DLD1 (cell line): ENCODE measurements around the gene RASAL2.
"Not testable (repeated sequence)": the region's sequence is repeated elsewhere in the genome, so short reads cannot be mapped to it uniquely, and the experiment has no call there.

Source experiments
- in situ Hi-C: cut with HindIII; loops from 2 replicates; pipeline ENCODE4 v1.10.0; 2017; ENCODE audit warnings: low sequenced_read_pairs

The RASAL2 gene

GRCh38 chr1:178273707-178274410, 180.0 kb downstream of the RASAL2 start:
- in situ Hi-C loops = no loop called here

GRCh38 chr1:178275049-178275448, 181.1 kb downstream of the RASAL2 start:
- in situ Hi-C loops = no loop called here

GRCh38 chr1:178275553-178275952, 181.6 kb downstream of the RASAL2 start:
- in situ Hi-C loops = no loop called here

- in situ Hi-C loops = no loop called here
Measured at GRCh38 chr1:178277793-178278530, 184.1 kb downstream of the RASAL2 start.

- in situ Hi-C loops = no loop called here
Measured at GRCh38 chr1:178278916-178279686, 185.2 kb downstream of the RASAL2 start.

- in situ Hi-C loops = no loop called here
Measured at GRCh38 chr1:178282949-178283367, 189.1 kb downstream of the RASAL2 start.

- in situ Hi-C loops = no loop called here
Measured at GRCh38 chr1:178283409-178283808, 189.5 kb downstream of the RASAL2 start.

- in situ Hi-C loops = no loop called here
Measured at GRCh38 chr1:178284058-178284457, 190.2 kb downstream of the RASAL2 start.

GRCh38 chr1:178291166-178291565, 197.3 kb downstream of the RASAL2 start:
- in situ Hi-C loops = no loop called here

- in situ Hi-C loops = no loop called here
Measured at GRCh38 chr1:178294654-178295053, 200.8 kb downstream of the RASAL2 start.

GRCh38 chr1:178300352-178300699, 206.4 kb downstream of the RASAL2 start:
- in situ Hi-C loops = no loop called here

- in situ Hi-C loops = no loop called here
Measured at GRCh38 chr1:178301141-178301540, 207.2 kb downstream of the RASAL2 start.

GRCh38 chr1:178307264-178307663, 213.4 kb downstream of the RASAL2 start:
- in situ Hi-C loops = no loop called here

GRCh38 chr1:178308438-178308837, 214.5 kb downstream of the RASAL2 start:
- in situ Hi-C loops = no loop called here

GRCh38 chr1:178310685-178311105, 216.8 kb downstream of the RASAL2 start:
- in situ Hi-C loops = no loop called here

GRCh38 chr1:178311164-178311563, 217.3 kb downstream of the RASAL2 start:
- in situ Hi-C loops = no loop called here

- in situ Hi-C loops = not testable (repeated sequence)
Measured at GRCh38 chr1:178320280-178320982, 226.5 kb downstream of the RASAL2 start.

- in situ Hi-C loops = no loop called here
Measured at GRCh38 chr1:178323067-178323466, 229.2 kb downstream of the RASAL2 start.

- in situ Hi-C loops = no loop called here
Measured at GRCh38 chr1:178324003-178324402, 230.1 kb downstream of the RASAL2 start.

GRCh38 chr1:178328728-178329127, 234.8 kb downstream of the RASAL2 start:
- in situ Hi-C loops = no loop called here

GRCh38 chr1:178330153-178330552, 236.2 kb downstream of the RASAL2 start:
- in situ Hi-C loops = no loop called here
